Measurements from ENCODE around the gene TOMM20L.
"Not testable (repeated sequence)": the region's sequence is repeated elsewhere in the genome, so short reads cannot be mapped to it uniquely, and the experiment has no call there.

The TOMM20L gene

GRCh38 chr14:58395812-58396788, at the start of gene TOMM20L:
TSS of gene TOMM20L (plus strand) at chr14:58395930. CDS start at chr14:58395958, 28 bp downstream.
- peak; percentile 22 to 49 for DNase-seq (ENCODE audit: low read depth in 2 of 2, low spot score in 1 of 2)

DNA sequence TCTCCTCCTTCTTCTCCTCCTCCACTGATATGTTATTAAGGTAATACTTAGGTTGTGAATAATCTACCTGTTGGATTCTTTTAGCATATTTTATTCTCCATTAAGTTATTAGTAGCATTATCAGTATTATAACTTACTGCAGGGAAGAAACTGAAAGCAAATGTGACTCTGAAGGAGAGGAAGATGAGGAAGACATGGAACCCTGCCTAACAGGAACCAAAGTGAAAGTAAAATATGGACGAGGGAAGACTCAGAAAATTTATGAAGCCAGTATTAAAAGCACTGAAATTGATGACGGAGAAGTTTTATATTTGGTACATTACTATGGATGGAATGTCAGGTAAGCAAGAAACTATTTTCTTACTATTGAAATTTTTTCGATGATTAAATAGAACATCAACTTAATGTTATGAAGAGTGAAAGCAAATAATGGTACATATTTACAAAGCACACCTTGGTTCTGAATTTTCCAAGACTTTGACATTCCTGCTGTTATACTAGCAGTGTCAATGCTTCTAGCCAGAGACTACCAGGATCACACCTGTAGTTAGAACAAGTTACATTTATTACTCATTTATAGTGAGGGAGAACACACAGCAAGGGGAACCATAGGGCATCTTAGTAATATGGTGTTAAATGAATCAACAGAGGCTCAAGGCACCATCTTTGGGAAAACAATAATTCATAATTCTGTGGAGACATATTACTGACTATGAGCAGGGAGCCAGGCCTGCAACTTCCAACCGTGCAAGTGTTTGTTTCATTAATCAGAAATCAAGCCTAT, 42.0 kb upstream of the TOMM20L start:
- no peak for DNase-seq (ENCODE audit: low read depth in 2 of 2, low spot score in 1 of 2)

- DNase-seq (ENCODE audit: low read depth in 2 of 2, low spot score in 1 of 2), result no peak
Measured at GRCh38 chr14:58354808-58355207, 40.9 kb upstream of the TOMM20L start.

GRCh38 chr14:58356268-58356667, 39.5 kb upstream of the TOMM20L start:
- no peak for DNase-seq (ENCODE audit: low read depth in 2 of 2, low spot score in 1 of 2)

- not testable (repeated sequence) for DNase-seq (ENCODE audit: low read depth in 2 of 2, low spot score in 1 of 2)
Measured at GRCh38 chr14:58362272-58362671, 33.5 kb upstream of the TOMM20L start.

DNA sequence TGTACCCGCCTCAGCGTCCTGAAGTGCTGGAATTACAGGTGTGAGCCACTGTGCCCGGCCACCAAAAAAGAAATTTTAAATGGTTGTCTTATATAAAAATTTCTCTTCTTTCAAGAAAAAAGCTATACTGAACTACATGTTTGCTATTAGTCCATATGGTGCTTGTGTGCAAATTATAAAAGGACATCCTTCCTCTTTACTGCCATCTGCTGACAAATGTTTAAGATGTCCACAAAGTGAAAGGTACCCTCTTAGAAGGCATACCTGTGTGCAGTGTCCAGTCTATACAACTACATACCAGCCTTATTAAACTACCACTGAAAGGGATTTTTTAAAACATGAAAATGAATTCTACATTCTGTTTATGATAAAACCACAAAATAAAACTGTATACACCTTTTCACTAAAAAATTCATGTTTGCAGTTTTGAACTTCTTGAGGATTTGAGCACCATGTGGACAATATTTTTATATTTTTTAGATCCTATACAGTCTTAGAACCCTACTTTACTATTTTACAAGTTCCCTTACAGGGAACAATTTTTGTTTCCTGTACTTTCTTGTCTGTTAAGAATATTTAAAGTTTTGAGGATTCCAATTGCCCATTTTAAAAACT, 32.8 kb upstream of the TOMM20L start:
- no peak for DNase-seq (ENCODE audit: low read depth in 2 of 2, low spot score in 1 of 2)

GRCh38 chr14:58364316-58364715, 31.4 kb upstream of the TOMM20L start:
- DNase-seq (ENCODE audit: low read depth in 2 of 2, low spot score in 1 of 2), result no peak

GRCh38 chr14:58367296-58367695, 28.4 kb upstream of the TOMM20L start:
- DNase-seq (ENCODE audit: low read depth in 2 of 2, low spot score in 1 of 2), result no peak

GRCh38 chr14:58368956-58369355, 26.8 kb upstream of the TOMM20L start:
- DNase-seq (ENCODE audit: low read depth in 2 of 2, low spot score in 1 of 2), result no peak

DNA sequence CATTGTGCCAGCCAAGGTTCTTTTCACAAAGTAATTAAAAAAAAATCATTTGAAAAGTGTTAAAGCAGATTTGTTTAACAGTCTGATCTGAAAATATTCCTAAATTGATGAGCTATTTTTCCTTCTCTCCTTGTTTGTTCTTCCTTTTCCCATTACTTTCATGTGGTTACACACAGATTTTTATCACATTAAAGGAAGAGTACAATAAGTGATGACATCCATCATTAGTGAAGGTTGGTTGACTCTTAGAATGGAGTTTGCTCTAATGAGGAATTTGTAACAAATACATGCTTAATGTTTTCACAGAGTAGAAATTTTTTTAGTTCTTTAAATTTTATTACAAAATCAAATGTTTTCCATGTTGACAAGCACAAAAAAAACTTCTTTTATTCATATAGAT, 18.9 kb upstream of the TOMM20L start:
- DNase-seq (ENCODE audit: low read depth in 2 of 2, low spot score in 1 of 2), result no peak

DNA sequence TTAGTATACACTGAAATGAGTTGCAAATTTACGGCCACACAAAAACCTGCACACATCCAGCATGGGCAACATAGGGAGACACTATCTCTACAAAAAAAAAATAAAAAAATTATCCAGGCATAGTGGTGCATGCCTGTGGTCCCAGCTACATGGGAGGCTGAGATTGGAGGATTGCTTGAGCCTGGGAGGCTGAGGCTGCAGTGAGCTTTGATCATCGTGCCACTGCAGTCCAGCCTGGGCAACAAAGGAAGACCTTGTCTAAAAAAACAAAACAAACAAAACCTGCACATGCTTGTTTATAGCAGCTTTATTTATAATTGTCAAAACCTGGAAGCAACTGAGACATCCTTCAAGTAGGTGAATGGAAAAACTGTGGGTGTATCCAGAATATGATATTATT, 4.9 kb upstream of the TOMM20L start:
- DNase-seq (ENCODE audit: low read depth in 2 of 2, low spot score in 1 of 2), result no peak

- DNase-seq (ENCODE audit: low read depth in 2 of 2, low spot score in 1 of 2), result no peak
Measured at GRCh38 chr14:58395562-58395811, 243 bp upstream of the TOMM20L start.

DNA sequence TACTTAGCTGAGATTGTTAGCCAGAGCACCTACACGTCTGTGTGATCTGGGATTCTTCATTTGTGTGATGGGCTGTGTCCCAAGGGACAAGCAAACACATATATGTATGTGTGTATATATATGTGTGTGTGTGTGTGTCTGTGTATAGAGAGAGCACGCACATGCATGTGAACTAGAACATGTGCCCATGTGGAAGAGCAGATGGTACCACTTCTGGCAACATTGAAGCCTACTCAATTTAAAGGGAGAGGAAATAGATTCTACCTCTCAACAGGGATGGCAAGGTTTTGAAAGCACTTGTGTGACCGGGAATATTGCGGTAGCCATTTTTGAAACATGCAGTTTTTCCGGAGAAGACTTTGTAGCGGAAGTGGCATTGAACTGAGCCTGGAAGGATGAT, 1.4 kb downstream of the TOMM20L start:
- no peak for DNase-seq (ENCODE audit: low read depth in 2 of 2, low spot score in 1 of 2)

- DNase-seq (ENCODE audit: low read depth in 2 of 2, low spot score in 1 of 2), result no peak
Measured at GRCh38 chr14:58398495-58398894, 2.8 kb downstream of the TOMM20L start.

DNA sequence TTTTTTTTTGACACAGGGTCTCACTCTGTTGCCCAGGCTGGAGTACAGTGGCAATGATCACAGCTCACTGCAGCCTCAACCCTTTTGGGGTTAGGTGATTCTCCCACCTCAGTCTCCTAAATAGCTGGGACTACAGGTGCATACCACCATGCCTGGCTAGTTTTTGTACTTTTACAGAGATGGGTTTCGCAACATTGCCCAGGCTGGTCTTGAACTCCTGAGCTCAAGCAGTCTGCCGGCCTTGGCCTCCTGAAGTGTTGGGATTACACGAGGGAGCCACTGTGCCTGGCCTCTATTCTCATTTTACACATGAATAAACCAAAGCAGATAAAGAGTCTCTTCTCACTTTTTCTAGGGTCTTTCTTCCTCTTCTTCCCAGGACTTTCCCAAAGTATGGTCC, 3.2 kb downstream of the TOMM20L start:
- no peak for DNase-seq (ENCODE audit: low read depth in 2 of 2, low spot score in 1 of 2)

DNA sequence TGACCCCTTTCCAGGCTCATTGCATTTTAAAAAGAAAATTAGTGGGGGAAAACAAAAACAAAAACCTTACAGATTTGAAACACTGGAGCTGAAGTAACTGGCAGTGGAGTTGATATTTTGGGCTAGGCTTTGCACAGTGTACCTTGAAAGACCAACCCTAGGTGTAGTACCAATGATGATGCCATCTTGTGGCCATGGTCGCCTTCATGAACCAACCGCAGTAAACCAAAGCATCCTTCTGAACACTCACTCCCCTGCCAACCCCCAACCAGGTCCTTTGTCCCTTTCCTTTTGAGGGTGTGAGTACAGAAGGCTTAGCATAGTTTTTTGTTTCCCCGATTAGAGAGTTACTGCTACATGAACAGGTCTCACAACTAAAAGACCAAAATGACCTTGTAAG, 5.9 kb downstream of the TOMM20L start:
- no peak for DNase-seq (ENCODE audit: low read depth in 2 of 2, low spot score in 1 of 2)

DNA sequence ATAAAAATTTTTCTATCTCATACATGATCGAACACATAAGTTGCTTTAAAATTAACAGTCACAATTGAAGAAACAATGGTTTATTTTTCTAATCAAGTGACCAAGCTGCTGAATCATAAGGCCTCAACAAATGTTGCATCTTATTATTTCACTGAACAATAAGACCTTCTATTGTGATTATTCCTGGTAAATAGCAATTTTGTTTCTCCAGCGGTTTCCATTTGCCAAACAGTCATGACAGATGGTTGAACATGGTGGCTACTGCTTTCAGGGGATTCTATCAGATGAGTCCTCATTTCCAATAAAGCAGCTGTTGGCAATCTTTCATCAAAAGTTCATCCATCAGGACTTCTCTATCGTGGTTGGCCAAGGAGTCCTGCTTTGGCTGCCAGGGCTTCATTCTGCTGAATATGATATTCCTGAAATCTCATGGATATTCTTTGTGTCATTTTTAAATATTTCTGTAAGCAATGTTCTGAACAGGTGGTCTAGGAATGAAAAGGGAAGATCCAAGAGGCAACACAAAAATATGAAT, 13.0 kb downstream of the TOMM20L start:
- no peak for DNase-seq (ENCODE audit: low read depth in 2 of 2, low spot score in 1 of 2)

GRCh38 chr14:58414845-58415244, 19.1 kb downstream of the TOMM20L start:
- DNase-seq (ENCODE audit: low read depth in 2 of 2, low spot score in 1 of 2), result no peak

GRCh38 chr14:58415636-58416547, 20.2 kb downstream of the TOMM20L start:
- DNase-seq (ENCODE audit: low read depth in 2 of 2, low spot score in 1 of 2), result no peak

- DNase-seq (ENCODE audit: low read depth in 2 of 2, low spot score in 1 of 2), result not testable (repeated sequence)
Measured at GRCh38 chr14:58416934-58417333, 21.2 kb downstream of the TOMM20L start.

Measured in stimulated activated CD8-positive, alpha-beta memory T cell treated with anti-CD3 and anti-CD28 coated beads, Interleukin-4, amount 100 ng/mL, for 1 hour (primary cell).